Inferior parietal cortex (tissue), 1 donor: ENCODE results near the gene ARSJ.

Source experiments
- DNase-seq: peaks from one replicate; pipeline ENCODE4 v3.0.0-alpha.2; 2016; ENCODE audit errors: extremely low spot score

The ARSJ gene

DNA sequence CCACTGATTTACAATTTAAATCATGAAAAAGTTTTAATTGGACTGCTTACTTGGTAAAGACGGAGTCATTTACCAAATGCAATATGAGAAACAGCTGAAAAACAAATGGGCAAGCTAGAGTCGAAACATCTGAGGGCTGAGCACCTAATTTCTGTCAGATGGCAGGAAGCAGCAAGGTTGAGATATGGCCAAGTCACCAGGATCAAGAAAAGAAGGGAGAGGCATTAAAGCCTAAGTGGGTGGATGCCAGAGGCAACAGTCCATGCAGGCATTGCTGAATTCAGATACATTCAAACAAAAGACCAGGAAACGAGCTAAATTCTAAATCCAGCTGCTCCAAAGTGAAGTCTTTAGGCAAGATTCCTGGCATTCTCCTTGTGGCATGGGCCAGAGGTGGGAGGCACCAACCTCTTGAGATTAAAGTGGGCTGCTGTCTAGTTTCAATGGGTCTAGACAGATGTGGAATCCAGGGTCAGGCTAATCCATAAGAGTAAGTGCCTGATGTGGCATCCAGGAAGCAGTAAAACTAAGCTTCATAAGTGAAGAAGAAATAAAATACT lies 8.0 kb upstream of the ARSJ start:
- no peak for DNase-seq

DNA sequence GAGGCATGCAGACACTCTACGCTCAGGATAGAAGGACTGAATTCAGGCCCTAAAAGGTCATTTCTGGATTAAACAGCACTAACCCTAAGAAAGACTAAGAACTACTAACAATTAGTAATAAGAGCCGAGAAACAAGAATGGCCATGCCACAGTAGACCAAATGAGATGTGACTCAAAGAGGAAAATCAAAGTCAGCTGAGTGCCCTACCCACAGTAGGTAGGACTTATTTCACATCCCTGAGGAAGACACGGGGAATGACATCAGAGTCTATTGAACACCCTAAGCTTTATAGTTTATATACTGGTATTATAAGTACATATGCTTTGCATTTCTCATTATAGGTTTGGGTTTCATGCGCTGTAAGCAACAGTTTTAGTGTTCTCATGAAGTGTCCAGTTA lies 2.7 kb upstream of the ARSJ start:
- no peak for DNase-seq

DNA sequence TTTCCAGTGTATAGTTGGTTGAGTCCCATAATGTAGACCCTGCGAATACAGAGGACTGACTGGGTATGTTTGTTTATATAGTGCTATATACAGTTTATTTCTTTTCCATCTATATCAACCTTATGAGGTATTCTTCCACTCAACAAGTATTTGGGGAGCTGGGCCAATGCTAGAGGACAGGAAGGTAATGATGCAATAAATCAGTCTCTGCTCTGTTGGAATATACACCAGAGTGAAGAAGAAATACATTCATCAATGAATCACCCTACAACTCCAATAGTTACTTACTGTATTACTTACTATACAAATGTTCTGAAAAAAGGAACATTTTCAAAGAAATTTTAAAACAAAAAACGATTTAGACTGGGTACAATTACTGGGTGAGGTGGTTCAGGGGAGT lies 2.1 kb upstream of the ARSJ start:
- no peak for DNase-seq

DNA sequence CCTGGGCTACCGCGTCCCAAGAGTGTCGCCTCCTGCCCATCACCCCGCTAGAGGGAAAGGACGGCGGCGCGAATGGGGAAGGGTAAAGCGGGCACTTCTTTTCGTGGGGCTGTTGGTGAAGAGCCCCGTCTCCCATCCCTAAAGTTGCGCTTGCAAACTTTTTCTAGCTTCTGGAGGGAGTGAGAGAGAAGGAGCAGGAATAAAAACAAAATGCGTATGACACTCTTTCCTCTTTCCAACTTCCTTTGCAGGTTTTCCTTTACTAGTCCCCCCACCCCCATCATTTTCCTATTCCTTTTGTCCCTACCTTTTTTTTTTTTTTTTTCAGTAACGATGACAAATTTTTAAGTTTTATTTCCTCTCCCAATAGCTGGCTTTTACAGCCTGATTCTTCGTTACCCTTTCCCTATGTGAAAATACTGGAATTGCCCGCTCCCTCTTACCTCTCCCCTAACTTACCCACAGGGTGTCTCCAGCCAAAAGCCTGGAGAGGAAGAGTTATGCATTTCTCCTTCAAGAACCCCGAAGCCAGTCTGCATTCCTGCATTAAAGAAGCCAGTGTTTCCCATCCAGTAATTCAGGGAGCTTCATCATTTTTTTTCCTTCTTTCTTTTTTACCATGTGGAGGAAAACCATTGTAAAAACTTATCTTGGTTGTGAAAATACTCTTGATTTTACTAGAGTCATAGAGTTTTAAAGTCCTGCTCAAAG lies 613 bp upstream of the ARSJ start:
- DNase-seq = no peak

DNA sequence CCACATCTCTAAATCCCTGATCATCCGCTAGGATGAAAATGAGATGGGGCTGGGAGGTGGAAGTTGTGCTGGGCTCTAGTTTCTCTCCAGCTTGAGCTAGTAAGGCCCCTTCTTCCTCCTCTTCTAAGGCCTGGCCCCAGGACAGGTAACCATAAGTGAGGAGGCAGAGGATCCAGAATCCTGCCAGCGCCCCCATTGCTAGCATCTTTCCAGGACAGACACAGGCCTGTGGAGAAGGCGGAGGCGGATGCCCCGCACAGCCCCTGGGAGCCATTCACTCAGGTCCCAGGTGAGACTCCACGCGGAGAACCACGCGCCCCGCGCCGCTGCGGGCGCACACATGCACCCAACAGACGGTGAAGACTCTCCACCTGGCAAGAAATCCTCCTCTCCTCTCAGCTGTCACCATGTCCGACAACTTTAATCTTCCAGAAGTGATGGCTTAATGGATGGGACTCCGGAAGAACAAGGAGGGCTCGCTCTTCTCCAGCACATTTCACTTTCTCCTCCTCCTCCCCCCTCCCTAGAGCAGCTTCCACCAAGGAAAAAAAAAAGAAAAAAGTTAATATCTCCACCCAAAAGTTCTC lies 793 bp downstream of the ARSJ start:
- no peak for DNase-seq

DNA sequence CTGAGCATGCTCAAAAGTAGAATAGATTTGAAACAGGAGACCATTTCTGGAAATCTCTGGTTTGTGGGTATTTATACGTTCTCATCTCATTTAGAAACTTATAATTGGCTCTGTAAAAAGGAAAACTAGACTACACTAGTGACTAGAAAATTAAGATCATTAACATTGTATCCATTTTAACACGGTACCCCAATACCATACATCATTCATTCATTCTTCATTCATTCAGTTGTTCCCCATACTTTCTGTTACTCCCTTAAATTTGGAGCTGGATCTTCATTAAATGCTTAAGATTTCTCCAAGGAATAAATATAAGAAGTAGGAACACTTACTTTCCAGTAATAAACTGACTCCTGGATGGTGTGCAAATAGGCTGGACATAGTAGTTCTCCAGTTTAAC lies 1.3 kb downstream of the ARSJ start:
- no peak for DNase-seq

DNA sequence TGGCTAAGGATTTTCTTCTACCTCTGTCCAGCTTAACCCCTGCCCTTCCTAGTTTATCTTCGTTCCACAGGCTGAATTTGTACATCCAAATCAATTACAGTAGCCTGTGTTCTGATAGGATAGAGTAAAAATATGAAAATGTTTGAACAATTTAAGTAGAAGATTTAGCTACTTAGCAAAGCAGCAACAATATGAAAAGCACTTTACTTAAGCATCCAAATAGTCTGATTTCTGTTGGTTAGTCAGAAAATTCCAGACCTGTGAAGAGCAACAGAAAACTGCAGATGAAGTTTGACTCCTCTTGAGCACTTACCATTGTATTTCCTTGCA lies 2.0 kb downstream of the ARSJ start:
- no peak for DNase-seq

DNA sequence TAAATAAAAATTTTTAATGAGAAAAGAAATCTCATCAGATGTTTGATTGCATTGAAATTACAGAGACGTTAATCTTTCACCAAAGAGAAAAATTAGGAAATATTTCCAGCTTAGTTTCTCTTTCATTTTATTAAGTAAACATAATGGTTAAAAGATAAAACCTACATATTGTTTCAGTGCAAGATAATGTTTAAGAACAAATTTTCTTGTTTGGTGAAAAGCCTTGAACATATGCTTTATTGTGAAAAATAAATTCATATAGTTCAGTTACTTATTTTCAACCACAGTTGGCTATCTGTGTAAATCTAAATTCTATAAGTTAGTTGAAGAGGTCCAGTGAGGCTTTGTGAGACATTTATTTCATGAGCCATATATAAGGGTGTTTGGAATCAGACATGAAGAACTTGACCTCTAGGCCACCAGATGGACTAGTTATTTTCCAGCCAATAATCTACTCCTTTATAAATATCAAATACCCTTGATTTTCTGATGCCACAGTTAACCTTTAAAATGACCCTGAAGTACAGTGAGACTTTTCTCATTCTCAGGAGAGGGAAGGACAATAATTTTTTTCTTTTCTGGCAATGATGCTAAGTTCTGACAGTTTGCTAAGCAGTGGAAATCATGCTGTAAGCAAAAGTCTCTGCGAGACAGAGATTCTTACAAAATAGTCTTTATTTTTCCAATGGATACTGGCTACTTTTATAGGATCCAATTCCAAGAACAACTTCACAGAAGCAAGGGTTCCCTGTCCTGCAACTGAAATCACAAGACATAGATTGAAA lies 2.5 kb downstream of the ARSJ start:
- no peak for DNase-seq

DNA sequence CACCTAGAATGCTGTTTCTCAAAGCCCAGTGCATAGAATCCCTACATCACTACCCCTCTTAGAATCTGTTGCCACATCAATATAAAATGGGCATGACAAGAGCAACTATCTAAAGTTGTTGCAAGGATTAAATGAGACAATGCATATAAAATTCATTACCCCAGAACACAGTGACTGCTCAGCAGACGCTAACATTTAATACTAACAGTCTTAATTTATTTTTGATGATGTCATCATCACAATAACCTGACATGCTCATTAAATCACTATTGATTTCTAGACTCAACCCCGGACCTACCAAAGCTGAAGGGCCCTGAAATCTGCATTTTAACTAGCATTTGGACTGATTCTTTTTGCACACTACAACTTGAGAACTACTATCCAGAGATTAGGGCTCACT lies 3.9 kb downstream of the ARSJ start:
- no peak for DNase-seq

DNA sequence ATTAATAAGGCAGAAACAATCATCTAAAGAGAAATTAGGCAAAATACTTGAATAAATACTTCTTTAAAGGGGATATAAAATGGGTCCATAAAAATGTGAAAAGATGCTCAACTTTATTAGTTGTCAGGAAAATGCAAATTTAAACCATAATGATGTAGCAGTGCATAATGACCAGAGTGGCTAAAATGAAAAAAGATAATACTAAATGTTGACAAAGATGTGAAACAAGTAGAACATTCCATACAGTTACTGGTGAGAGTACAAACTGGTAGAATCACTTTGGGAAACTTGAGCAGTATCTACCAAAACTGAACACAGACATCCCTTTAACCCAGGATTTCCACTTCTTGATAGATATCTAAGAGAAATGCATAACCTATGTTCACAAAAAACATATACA lies 5.0 kb downstream of the ARSJ start:
- no peak for DNase-seq

DNA sequence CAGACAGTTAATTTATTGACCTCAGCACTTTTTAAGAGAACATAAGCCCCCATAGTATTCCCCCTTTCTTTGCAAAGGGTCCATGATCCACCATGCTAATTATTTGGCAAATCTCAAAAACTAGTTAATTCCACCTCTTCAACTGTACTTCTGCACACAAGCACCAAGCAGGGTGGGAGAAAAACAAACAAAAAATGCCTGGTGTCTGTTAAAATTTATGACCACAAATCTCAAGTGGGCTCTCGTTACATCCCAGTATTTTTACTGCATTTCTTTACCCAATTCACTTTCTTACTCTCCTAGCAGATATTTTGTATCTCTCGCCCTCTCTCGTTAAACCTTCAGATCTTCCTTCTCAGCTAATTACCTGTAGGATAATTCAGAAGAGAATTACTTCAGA lies 6.1 kb downstream of the ARSJ start:
- DNase-seq = no peak

DNA sequence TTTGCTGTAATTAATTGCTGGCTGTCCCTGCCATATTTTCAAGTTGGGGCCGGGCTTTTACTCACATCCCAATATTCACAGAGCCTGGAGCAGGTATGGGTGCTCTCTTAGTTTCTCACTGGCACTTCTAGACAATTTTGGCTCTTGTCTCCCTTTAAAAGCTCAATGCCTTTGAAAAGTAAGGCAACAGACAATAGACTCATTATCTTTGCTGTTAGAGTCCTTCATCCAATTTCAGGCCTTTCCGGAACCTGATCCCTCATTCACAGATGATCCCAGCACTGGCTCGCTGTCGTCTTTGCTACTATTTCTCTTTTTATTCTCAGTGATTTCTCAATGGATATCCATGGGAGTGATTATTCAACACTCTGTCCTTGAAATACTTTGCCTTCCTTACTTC lies 6.7 kb downstream of the ARSJ start:
- DNase-seq = no peak

DNA sequence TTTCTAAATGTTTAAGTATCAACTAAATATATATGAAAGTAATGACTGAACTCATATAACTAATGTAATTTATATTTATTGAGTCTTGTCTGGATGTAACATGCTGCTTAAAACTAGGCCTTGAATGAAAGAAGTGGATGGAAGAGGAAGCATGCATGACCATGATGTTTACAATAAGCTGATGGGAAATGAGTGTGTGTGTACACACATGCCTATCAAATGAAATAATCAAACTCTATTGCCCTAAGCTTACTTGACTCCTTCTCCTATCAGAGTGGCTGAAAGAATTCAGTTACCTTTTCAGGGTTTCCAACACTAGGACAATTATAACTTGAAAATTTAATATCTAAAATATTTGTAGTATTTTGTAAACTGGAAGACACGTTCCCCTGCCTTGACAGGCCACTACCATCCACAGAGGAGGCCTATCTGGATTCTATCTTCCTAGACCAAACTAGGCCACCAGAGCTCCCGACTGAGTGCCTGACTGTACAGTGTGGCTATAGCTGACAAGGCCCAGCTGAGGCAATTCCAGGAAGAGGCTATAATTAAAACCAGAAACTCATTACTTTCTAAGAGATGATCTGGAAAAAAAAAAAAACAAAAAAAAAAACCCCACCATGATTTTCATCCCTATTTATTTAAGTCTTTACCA lies 7.6 kb downstream of the ARSJ start:
- DNase-seq = no peak

DNA sequence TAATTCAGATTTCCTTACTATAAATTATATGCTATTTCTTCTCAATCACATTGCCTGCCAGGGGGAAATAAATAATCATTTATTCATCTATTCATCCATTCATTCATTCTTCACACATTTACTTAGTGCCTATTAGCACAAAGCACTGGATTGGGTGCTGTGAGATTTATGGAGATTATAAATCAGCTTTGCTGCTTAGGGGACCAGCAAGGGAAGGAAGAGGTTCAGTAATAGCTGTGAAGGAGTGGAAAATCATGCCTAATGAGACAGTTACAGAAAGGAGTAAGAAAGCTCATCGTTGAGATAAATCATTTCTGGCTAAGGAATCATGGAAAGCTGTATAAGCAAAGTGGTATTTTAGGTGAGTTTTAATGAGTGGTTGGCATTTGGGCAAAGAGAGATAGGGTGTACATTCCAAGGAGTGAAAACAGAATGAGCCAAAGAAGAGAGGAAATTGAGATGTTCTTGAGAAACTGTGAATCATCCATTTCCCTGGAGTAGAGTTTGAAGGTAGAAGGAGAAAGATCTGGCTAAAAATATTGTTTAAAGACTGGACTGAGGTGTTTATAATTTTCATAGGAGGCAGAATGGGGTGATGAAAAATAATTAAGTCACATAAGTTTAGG lies 9.6 kb downstream of the ARSJ start:
- DNase-seq = no peak

DNA sequence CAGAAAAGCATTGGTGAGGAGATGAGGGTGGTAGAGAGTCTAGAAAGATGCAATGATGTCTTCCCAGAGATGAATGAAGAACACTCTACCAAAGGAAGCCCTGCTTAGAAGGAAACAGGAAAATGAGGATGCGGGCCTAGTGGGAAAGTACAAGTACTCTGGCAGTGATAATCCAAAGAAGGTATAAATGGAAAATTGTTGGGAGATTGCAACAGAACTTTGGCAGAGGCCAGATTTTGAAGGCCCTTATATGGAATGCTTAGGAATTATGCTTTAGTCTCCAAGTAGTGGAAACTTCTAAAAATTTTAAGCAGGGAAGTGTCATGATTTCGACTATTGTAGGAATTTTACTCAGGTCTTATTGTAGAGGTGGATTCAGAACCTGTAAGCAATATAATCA lies 11.0 kb downstream of the ARSJ start:
- no peak for DNase-seq

DNA sequence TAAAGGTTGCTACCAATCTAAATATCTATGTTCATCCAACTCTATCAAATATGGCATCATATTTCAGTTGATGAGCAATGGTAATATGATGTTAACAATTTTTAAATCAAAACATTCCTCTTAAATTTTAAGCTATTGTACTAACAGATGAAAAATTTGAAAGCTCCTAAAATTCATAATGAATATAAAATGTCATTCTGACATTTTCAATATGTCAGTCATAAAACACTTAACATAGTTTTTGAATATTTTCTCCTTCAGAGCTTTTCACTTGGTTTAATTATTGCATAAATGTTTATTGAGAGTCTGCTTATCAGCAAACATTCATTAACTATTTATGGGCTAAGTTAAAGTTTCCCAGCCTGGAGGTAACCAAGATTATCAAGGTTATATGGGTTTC lies 11.8 kb downstream of the ARSJ start:
- no peak for DNase-seq

DNA sequence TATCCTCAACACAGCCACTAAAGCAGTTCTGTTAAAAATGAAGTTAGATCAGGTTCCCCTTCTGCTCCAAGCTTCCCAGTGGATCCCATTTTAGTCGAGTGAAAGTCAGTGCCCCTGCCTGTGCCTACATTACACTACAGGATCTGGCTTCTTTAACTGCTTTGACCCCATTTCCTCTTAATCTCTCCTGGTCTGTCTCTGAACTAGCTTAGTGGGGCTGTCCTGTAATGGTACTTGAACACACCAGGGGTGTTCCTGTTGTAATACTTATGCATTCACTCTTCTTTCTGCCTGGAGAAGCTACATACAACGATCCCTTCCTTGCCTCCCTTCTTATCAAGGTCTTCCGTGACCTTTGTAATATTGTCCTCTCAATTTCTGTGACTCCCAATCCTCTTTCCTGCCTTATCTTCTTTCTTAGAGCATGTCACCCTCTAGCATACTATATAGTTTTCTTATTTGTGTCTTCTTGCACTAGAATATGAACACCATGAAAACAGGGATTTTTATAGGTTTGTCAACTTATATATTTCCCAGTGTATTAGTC lies 16.7 kb downstream of the ARSJ start:
- no peak for DNase-seq

DNA sequence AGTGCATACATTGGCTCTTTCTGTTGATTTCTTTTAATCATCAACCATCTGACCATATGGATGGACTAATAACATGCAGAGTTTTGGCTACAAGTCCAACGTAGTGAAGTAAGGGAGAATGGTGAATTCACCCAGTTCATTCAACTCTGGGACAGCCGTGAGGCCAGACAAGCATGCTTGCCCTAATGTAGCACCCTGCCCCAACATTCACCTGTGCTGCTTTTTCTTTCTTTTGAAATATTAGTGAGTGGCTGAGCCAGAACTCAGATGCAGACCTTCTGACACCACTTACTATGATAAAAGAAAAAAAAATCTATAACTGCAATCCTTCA lies 17.5 kb downstream of the ARSJ start:
- DNase-seq = no peak

DNA sequence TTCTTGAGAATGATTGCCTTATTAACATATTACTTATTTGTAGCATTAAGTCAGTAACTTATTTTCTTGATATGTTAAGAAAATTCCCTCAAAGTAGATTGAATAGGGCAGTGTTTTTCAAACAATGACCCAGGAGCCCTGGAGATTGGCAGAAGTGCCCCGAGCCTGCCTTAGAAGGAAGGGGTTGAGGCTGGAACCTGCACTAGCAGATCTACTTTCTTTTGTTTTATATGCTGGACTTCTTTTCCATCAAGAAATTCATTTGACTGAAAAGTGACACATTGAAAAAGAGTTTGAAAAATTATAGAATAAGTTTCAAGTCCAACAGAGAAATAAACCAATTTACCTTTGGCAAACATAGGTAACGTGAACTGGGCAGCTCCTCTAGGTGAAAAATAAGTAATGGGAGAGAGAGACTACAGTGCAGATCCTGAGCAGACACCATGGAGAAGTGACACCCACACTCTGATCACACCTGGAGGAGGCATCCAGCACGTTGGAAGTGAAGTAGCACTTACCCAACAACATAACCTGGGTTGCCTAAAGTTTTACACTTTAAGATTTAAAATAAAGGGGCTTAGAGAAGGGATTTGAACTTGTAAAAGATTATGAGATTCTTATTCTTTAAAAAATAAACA lies 18.6 kb downstream of the ARSJ start:
- DNase-seq = no peak

DNA sequence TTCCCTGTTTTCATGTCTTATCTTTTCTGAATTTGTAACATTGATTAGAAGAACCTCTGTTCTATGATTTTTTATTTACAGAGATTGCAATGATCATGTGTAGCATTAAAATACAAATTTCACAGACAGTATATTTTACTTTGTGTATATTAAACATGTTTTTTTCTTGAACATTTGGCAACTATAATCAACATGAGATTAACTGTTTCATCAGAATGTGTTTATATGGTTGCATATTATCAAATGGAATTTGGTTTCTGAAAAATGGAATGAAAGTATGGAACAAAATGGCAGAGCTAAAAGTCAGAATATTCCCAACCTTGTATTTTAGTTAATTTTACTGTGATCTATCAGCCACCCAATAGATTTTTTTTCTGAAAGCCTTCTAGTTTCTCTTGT lies 19.9 kb downstream of the ARSJ start:
- no peak for DNase-seq

DNA sequence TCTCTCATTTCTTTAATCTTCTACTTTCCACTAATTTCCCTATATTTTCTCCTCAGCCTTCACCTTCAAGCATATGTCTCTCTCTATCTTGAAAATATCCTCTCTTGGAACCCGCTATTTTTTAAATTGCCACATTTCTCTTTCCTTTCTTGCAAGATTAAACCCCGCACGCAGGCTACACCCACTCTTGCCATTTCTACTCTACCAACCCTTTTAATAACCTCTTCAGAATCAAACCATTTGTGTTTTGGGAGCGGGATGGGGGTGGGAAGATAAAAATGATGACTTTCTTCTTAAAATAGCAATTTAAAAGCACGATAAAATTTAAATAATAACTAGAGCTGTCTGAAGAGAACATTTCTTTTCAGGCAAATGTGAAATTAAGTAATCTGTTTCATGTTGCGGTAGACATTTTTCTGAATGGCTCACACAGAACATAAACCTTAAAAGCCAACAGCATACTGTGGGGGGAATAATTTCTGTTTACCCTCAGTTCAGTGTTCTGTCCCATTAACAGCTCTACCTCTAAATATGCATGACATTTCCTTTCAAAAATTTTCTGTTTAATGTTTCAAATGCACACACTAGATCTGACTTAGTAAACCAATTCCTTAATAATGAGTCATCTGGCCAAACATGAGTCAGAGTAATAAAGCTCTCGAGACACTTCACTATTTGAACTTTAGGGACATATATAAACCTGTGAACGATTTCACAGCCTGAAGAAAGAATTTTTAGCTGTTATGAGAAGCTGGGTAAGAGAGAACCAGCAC lies 20.5 kb downstream of the ARSJ start:
- DNase-seq = no peak
